Small intestine (tissue), 7 donors: Measurements from ENCODE around the gene UCKL1. TPM values are rescaled to one million over a fixed set of nuclear protein-coding genes. Genes with fewer than 3 reads are reported as not detected.
"Not testable (repeated sequence)": the region's sequence is repeated elsewhere in the genome, so short reads cannot be mapped to it uniquely, and the experiment has no call there.

Source experiments
- DNase-seq, 2 donors: peaks; one replicate each; pipeline versions ENCODE4 v3.0.0 to v3.0.0-alpha.2; 2013
- FAIRE-seq: peaks from 2 replicates; lab custom pipeline; 2012; peaks lifted over from hg19 to GRCh38; lab: Jason Lieb, UNC
- H3K27ac ChIP-seq, 3 donors: one replicate each; pipeline ENCODE4 v1.5.1; 2013; ENCODE audit warnings: low read length in 2 of 3, mild to moderate bottlenecking in 2 of 3, control low read depth in 1 of 3, inconsistent platforms in 1 of 3, low read depth in 1 of 3, moderate library complexity in 1 of 3
- H3K27me3 ChIP-seq, 3 donors: one replicate each; pipeline ENCODE4 v1.6.1; 2013; ENCODE audit warnings: low read length in 3 of 3, inconsistent platforms in 1 of 3; ENCODE audit not compliant: control insufficient read depth in 3 of 3, insufficient read depth in 3 of 3
- H3K36me3 ChIP-seq, 3 donors: one replicate each; pipeline ENCODE4 v1.6.1; 2013; ENCODE audit warnings: low read length in 3 of 3, inconsistent platforms in 1 of 3, low read depth in 1 of 3, mild to moderate bottlenecking in 1 of 3, moderate library complexity in 1 of 3; ENCODE audit not compliant: control insufficient read depth in 3 of 3, insufficient read depth in 2 of 3
- H3K4me1 ChIP-seq, 3 donors: one replicate each; pipeline ENCODE4 v1.6.1; 2013; ENCODE audit warnings: low read length in 2 of 3, inconsistent platforms in 1 of 3, low read depth in 1 of 3, mild to moderate bottlenecking in 1 of 3, moderate library complexity in 1 of 3; ENCODE audit not compliant: control insufficient read depth in 3 of 3, insufficient read depth in 2 of 3
- H3K4me3 ChIP-seq, 3 donors: one replicate each; pipeline ENCODE4 v1.5.1; 2013; ENCODE audit warnings: low read length in 3 of 3, control low read depth in 1 of 3, inconsistent platforms in 1 of 3, low read depth in 1 of 3, mild to moderate bottlenecking in 1 of 3, moderate library complexity in 1 of 3
- H3K9me3 ChIP-seq, 2 donors: one replicate each; pipeline ENCODE4 v1.6.1; 2013; ENCODE audit warnings: low read depth in 1 of 2, low read length in 1 of 2; ENCODE audit not compliant: control insufficient read depth in 2 of 2, insufficient read depth in 1 of 2
- WGBS, 3 donors: extraction: QIAGEN DNeasy Blood & Tissue Kit; methylation state at CpG; one replicate each; pipeline ENCODE4 v1.1.7; 2013; 5-methylcytosine and 5-hydroxymethylcytosine counted together
- polyA plus RNA-seq, 4 donors: library from polyadenylated mRNA; stranded (reverse) in 3 of 4; unstranded in 1 of 4; fragments of 200-250 nt in 3 of 4; fragments of 120-200 nt in 1 of 4; gene quantifications; one replicate each; pipeline versions ENCODE4 v1.2.1 to v1.2.3, GENCODE V29; 2013
- donor health status: healthy with polysubstance abuse.
- donor health status: control.
- donor health status: control.
- donor health status: Bipolar disorder and iron deficiency.
- donor health status: healthy.

Gene UCKL1
- polyA plus RNA-seq, 4 donors = 47.1 to 131 (median 64.9) TPM

DNA sequence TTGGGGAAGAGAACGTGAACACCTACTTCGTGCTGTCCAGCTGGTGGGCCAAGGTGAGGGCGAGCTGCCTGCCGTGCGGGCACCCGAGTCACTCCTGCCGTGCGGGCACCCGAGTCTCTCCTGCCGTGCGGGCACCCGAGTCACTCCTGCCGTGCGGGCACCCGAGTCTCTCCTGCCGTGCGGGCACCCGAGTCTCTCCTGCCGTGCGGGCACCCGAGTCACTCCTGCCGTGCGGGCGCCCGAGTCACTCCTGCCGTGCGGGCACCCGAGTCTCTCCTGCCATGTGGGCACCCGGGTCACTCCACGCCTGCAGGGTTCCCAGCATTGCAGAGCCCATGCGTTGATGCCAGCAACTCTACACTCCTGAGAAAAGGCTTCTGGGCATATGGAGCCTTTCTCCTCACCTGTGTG lies 26.7 kb downstream of the UCKL1 start:
- WGBS, 3 donors = 95 to 98% (median 98%) methylated on average over 29 to 31 of the region's 31 CpGs
- H3K4me1 ChIP-seq, H3K9me3 ChIP-seq, H3K27me3 ChIP-seq, H3K4me3 ChIP-seq, H3K27ac ChIP-seq, DNase-seq, FAIRE-seq: not testable (repeated sequence)
- H3K36me3 ChIP-seq = peaks cover 22 to 85% (median 29%) of the 10 kb centered on the region in 3 donors

DNA sequence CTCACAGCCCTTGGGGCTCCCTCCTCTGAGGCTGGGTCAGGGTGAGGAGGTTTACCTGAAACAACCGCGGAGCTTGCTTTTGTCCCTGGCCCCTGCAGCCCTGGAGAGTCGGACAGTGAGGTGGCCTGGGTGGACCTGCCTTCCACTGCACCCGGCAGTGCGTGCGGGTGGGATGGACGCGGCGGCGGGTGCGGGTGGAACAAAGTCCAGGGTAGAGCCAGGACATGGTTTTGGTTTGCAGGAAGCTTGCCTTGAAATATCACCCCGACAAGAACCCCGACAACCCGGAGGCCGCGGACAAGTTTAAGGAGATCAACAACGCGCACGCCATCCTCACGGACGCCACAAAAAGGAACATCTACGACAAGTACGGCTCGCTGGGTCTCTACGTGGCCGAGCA lies 27.1 kb downstream of the UCKL1 start:
- WGBS, 3 donors = 96 to 98% (median 97%) methylated on average over 26 of the region's 26 CpGs
- no peak overlapping the region for H3K4me3 ChIP-seq
- H3K27me3 ChIP-seq = no peaks in the 10 kb centered on the region
- no peaks in the 10 kb centered on the region for H3K9me3 ChIP-seq
- peaks cover 22 to 83% (median 25%) of the 10 kb centered on the region in 3 donors for H3K36me3 ChIP-seq
- no peak for DNase-seq
- H3K4me1 ChIP-seq = no peaks in the 10 kb centered on the region
- H3K27ac ChIP-seq = no peak overlapping the region
- no peak for FAIRE-seq

DNA sequence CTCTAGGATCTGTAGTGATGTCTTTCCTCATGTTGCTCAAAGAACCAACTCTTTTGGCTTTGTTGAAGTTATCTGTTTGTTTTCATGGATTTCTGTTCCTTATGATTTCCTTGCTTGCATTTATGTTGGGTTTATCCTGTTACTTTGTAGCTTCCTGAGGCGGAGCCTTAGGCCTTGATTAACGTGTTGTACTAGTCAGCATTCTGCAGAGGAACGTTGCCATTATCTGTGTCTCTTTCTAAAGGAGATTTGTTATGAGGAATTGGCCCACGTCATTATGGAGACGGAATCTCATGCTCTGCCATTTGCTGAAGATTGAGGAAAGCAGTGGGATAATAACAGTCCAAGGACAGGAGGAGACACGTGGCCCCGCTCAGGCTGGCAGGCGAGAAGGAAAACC lies 29.9 kb downstream of the UCKL1 start:
- Histone ChIP-seq H3K27me3 (no peaks in the 10 kb centered on the region), H3K4me1 (no peaks in the 10 kb centered on the region), H3K27ac (no peak overlapping the region), H3K36me3 (peaks cover 17 to 65% (median 21%) of the 10 kb centered on the region in 3 donors), H3K4me3 (no peak overlapping the region), H3K9me3 (no peaks in the 10 kb centered on the region)
- WGBS, 3 donors = 80 to 83% (median 81%) methylated on average over 8 of the region's 8 CpGs
- DNase-seq (no peak), FAIRE-seq (no peak)

- FAIRE-seq = no peak
- 78 to 82% (median 81%) methylated on average over 9 of the region's 9 CpGs for WGBS, 3 donors
- Histone ChIP-seq H3K27ac (no peak overlapping the region), H3K36me3 (peaks cover 12 to 53% (median 14%) of the 10 kb centered on the region in 3 donors), H3K4me3 (no peak overlapping the region), H3K4me1 (no peaks in the 10 kb centered on the region), H3K27me3 (no peaks in the 10 kb centered on the region), H3K9me3 (no peaks in the 10 kb centered on the region)
- no peak for DNase-seq
Observed at GRCh38 chr20:63924241-63924640, 32.0 kb downstream of the UCKL1 start.

DNA sequence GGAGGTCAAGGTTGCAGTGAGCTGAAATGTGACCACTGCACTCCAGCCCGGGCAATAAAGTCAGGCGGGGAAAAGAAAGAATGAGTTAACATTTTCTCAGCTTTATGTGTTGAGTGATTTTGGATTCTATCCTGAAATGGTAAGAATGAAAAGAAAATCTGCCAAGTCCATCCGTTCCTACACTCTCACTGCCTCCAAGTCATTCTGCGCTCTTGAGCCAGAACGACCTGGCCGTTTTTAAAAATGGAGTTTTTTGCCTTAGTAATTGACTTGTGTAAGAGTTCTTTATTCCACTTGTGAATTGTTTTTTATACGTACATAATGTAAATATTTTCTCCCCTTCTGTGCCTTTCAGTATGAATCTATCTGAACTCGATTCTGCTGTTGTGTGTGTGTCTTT lies 32.6 kb downstream of the UCKL1 start:
- FAIRE-seq = no peak
- no peak overlapping the region for H3K4me3 ChIP-seq
- no peaks in the 10 kb centered on the region for H3K9me3 ChIP-seq
- no peaks in the 10 kb centered on the region for H3K27me3 ChIP-seq
- H3K4me1 ChIP-seq = no peaks in the 10 kb centered on the region
- peaks cover 6 to 50% (median 12%) of the 10 kb centered on the region in 3 donors for H3K36me3 ChIP-seq
- 73 to 89% (median 85%) methylated on average over 8 of the region's 8 CpGs for WGBS, 3 donors
- DNase-seq = no peak
- no peak overlapping the region for H3K27ac ChIP-seq

GRCh38 chr20:63920226-63920625 lies 36.0 kb downstream of the UCKL1 start:
- Histone ChIP-seq H3K9me3 (peaks cover 0 to 10% of the 10 kb centered on the region in 2 donors), H3K36me3 (peaks cover 4 to 43% (median 5%) of the 10 kb centered on the region in 3 donors), H3K4me1 (no peaks in the 10 kb centered on the region), H3K27me3 (no peaks in the 10 kb centered on the region), H3K27ac (no peak overlapping the region), H3K4me3 (no peak overlapping the region)
- WGBS, 3 donors = 93 to 96% (median 96%) methylated on average over 20 to 23 of the region's 23 CpGs
- no peak for DNase-seq
- no peak for FAIRE-seq

DNA sequence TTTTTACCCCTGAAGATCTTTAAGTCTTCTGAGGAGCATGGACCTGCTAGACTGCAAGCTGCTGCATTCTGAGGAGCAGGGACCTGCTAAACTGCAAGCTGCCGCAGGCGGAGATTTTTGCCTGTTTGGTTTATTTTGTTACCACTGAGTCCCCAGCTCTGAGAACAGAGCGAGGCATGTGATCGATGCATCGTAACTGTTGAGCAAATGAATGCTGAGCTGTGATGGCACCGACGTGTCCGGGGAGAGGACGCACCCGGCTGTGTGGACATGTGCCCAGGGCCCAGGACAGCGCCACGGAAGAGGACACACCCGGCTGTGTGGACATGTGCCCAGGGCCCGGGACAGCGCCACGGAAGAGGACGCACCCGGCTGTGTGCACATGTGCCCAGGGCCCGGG lies 37.1 kb downstream of the UCKL1 start:
- no peak for FAIRE-seq

DNA sequence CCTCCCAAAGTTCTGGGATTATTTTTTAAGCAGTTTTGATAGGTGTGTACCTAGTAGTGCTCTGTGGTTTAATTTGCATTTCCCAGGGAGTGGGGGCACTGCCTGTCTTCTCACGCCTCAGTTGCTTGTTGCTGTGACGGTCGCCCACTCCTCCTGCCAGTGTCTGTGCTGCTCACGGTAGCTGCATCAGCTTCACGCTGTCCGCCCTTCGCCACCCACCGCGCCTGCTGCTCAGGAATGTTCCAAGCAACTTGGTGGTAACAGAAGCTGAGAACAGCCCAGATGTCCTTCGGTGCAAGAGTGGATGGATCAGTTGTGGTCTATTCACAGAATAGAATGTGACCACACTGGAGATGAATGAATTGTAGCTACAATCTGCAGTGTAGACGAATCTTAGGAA lies 38.4 kb downstream of the UCKL1 start:
- 84 to 95% (median 85%) methylated on average over 11 of the region's 11 CpGs for WGBS, 3 donors
- H3K4me3 ChIP-seq = no peak overlapping the region
- DNase-seq = no peak
- peaks cover 0 to 15% of the 10 kb centered on the region in 2 donors for H3K9me3 ChIP-seq
- peaks cover 0 to 43% (median 4%) of the 10 kb centered on the region in 3 donors for H3K36me3 ChIP-seq
- FAIRE-seq = no peak
- H3K27ac ChIP-seq = no peak overlapping the region
- peaks cover 0 to 1% (median 0%) of the 10 kb centered on the region in 3 donors for H3K4me1 ChIP-seq
- H3K27me3 ChIP-seq = no peaks in the 10 kb centered on the region

More for the DNA sequence above, 37.1 kb downstream of the UCKL1 start:
- H3K27me3 ChIP-seq = no peaks in the 10 kb centered on the region
- H3K27ac ChIP-seq = no peak overlapping the region
- H3K36me3 ChIP-seq = peaks cover 4 to 41% (median 5%) of the 10 kb centered on the region in 3 donors
- H3K4me1 ChIP-seq = peaks cover 0 to 1% (median 0%) of the 10 kb centered on the region in 3 donors
- WGBS, 3 donors = 90 to 96% (median 96%) methylated on average over 18 to 19 of the region's 19 CpGs
- no peak for DNase-seq
- H3K4me3 ChIP-seq = no peak overlapping the region
- peaks cover 0 to 15% of the 10 kb centered on the region in 2 donors for H3K9me3 ChIP-seq
